ENCODE data around the gene TBR1.

Gene TBR1

GRCh38 chr2:161384864-161385263 is 31.2 kb upstream of the TBR1 start:
- H3K36me3 ChIP-seq (ENCODE audit: control insufficient read depth in 2 of 2, insufficient read depth in 1 of 2, low read length in 2 of 2) = peaks cover 3 to 22% of the 10 kb centered on the region in 2 experiments; a peak in 2 of 3 replicates
- H3K27ac ChIP-seq (ENCODE audit: extremely low read depth, low read depth, low read length) = no peak overlapping the region
- ChIA-PET POLR2A (interaction anchor here (1.4 kb wide), 1 partner anchor 77 kb away, joined by 3 read pairs; the partner anchor contains the start of gene PSMD14), CTCF (no interaction called here)
- no peaks in the 10 kb centered on the region for H3K9me3 ChIP-seq (ENCODE audit: control insufficient read depth, insufficient read depth, low read depth, low read length)
- no peaks in the 10 kb centered on the region for H3K4me1 ChIP-seq (ENCODE audit: control insufficient read depth, insufficient read depth, low read length)
- TF ChIP-seq WT1 (tag by site-specific recombination; IDR thresholded peaks at IDR 0.05) (no peak), ZNF518A (tag by site-specific recombination; conservative IDR thresholded peaks at IDR 0.05; ENCODE audit: low read depth) (no peak), ZNF510 (tag by site-specific recombination; IDR thresholded peaks at IDR 0.05; ENCODE audit: insufficient replicate concordance) (no peak), ZBTB48 (tag by site-specific recombination; IDR thresholded peaks at IDR 0.05) (no peak), ZNF645 (tag by site-specific recombination; IDR thresholded peaks at IDR 0.05) (no peak), OVOL3 (tag by site-specific recombination; IDR thresholded peaks at IDR 0.05) (no peak), ZNF174 (tag by site-specific recombination; IDR thresholded peaks at IDR 0.05) (no peak)
- H3K4me3 ChIP-seq (ENCODE audit: low read depth, low read length) = no peak overlapping the region

- CTCF ChIA-PET = no interaction called here
- Histone ChIP-seq H3K4me1 (ENCODE audit: control insufficient read depth, insufficient read depth, low read length) (no peaks in the 10 kb centered on the region), H3K4me3 (ENCODE audit: low read depth, low read length) (no peak overlapping the region), H3K9me3 (ENCODE audit: control insufficient read depth, insufficient read depth, low read depth, low read length) (no peaks in the 10 kb centered on the region), H3K27ac (ENCODE audit: extremely low read depth, low read depth, low read length) (no peak overlapping the region), H3K36me3 (ENCODE audit: control insufficient read depth in 2 of 2, insufficient read depth in 1 of 2, low read length in 2 of 2) (peaks cover 8 to 29% of the 10 kb centered on the region in 2 experiments; a peak in 2 of 3 replicates)
- TF ChIP-seq ZNF548 (tag by site-specific recombination; IDR thresholded peaks at IDR 0.05) = no peak
- no peak for TF ChIP-seq ZSCAN4 (tag by site-specific recombination; IDR thresholded peaks at IDR 0.05)
- TF ChIP-seq ZNF501 (tag by site-specific recombination; IDR thresholded peaks at IDR 0.05) = no peak
- no peak for TF ChIP-seq ZIC2 (tag by site-specific recombination; IDR thresholded peaks at IDR 0.05)
- TF ChIP-seq ZNF239 (tag by site-specific recombination; IDR thresholded peaks at IDR 0.05) = no peak
- TF ChIP-seq ZNF777 (tag by site-specific recombination; IDR thresholded peaks at IDR 0.05; ENCODE audit: borderline replicate concordance) = no peak
- no peak for TF ChIP-seq ZFP3 (tag by site-specific recombination; IDR thresholded peaks at IDR 0.05; ENCODE audit: low read depth)
- TF ChIP-seq HOXA7 (CRISPR knock-in tag; IDR thresholded peaks at IDR 0.05; ENCODE audit: borderline replicate concordance) = no peak
- no peak for TF ChIP-seq KLF1 (tag by site-specific recombination; IDR thresholded peaks at IDR 0.05)
- POLR2A ChIA-PET = no interaction called here
Observed at GRCh38 chr2:161386228-161386824, 29.8 kb upstream of the TBR1 start.

All from HEK293 (cell line).